ENCODE results near the gene LYSMD2. TPM values are rescaled to one million over a fixed set of nuclear protein-coding genes. Genes with fewer than 3 reads are reported as not detected.

LYSMD2 gene
- total and polyA plus RNA-seq, 9 donors: 8.9 to 16.4 (median 13.4) TPM

DNA sequence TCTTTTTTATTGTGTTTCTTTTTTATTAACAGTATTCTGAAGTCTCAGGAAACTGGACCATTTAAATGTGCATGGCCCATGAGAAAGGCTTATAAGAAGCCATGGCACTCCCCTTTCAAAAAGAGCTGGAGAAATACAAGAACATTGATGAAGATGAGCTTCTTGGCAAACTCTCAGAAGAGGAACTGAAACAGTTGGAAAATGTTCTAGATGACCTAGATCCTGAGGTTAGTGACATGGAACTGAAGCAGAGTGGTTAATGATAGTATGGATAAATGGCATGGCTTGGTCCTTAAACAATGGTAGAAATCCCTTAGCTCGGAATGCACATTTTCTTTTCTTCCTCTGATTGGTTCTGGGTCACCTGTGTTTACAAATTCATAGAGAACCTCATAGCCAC is 28.9 kb upstream of the LYSMD2 start:
- 81 to 98% (median 96%) methylated on average over 1 of the region's 1 CpG for WGBS, 3 donors
- intact Hi-C loops (cut with DNase I): no loop called here
- H3K36me3 ChIP-seq: no peaks in the 10 kb centered on the region
- DNase-seq: no peak
- no peak for TF ChIP-seq POLR2A (IDR thresholded peaks at IDR 0.05)
- TF ChIP-seq, protein P1, sequence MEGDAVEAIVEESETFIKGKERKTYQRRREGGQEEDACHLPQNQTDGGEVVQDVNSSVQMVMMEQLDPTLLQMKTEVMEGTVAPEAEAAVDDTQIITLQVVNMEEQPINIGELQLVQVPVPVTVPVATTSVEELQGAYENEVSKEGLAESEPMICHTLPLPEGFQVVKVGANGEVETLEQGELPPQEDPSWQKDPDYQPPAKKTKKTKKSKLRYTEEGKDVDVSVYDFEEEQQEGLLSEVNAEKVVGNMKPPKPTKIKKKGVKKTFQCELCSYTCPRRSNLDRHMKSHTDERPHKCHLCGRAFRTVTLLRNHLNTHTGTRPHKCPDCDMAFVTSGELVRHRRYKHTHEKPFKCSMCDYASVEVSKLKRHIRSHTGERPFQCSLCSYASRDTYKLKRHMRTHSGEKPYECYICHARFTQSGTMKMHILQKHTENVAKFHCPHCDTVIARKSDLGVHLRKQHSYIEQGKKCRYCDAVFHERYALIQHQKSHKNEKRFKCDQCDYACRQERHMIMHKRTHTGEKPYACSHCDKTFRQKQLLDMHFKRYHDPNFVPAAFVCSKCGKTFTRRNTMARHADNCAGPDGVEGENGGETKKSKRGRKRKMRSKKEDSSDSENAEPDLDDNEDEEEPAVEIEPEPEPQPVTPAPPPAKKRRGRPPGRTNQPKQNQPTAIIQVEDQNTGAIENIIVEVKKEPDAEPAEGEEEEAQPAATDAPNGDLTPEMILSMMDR (IDR thresholded peaks at IDR 0.05): no peak
- TF ChIP-seq EP300 (IDR thresholded peaks at IDR 0.05): no peak
- H3K9me3 ChIP-seq: no peaks in the 10 kb centered on the region
- H3K4me1 ChIP-seq (ENCODE audit: insufficient read depth): no peaks in the 10 kb centered on the region
- no peak overlapping the region for H3K4me3 ChIP-seq
- no peaks in the 10 kb centered on the region for H3K27me3 ChIP-seq
- no peak overlapping the region for H3K27ac ChIP-seq

DNA sequence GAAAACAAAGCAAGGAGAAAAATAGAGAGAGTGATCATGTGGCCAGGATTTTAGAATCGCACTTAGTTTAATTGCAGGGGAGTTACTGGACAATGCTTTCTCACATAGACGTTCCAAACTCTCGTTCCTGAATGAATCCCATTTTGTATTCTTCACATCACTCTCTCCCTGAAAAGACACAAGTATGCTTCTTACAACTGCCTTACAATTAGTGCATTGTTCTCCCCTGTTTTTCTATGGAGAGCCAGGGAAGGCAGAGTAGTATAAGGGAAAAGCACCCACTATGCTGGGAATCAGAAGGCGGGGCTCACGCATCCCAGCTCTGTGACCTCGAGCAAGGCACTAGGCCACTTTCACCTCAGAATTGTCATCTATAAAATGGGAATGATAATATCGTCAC is 28.3 kb upstream of the LYSMD2 start:
- H3K36me3 ChIP-seq: no peaks in the 10 kb centered on the region
- WGBS, 3 donors: 88 to 93% (median 91%) methylated on average over 7 of the region's 7 CpGs
- no peak for DNase-seq
- no peaks in the 10 kb centered on the region for H3K27me3 ChIP-seq
- no peak overlapping the region for H3K4me3 ChIP-seq
- H3K27ac ChIP-seq: no peak overlapping the region
- intact Hi-C loops (cut with DNase I): no loop called here
- H3K9me3 ChIP-seq: no peaks in the 10 kb centered on the region
- H3K4me1 ChIP-seq (ENCODE audit: insufficient read depth): no peaks in the 10 kb centered on the region
- TF ChIP-seq, protein P1 (IDR thresholded peaks at IDR 0.05): no peak
- no peak for TF ChIP-seq EP300 (IDR thresholded peaks at IDR 0.05)
- no peak for TF ChIP-seq POLR2A (IDR thresholded peaks at IDR 0.05)

DNA sequence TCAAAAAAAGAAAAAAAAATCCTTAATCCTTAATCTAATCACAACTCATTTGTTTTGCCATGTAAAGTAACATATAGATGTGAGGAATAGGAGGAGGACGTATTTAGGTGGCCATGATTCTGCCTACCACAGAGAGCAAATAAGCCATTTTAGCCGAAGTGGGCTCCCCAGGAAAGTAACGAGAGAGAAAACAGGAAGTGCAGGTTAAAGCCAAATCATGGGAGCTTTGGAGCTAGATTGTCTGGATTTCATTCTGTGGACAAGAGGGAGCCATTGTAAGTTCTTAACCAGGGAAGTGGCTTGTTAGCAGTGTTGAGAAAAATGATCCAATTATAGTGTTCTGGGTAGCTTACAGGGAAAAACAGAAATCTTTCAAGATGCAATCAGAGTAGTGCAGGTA is 23.4 kb upstream of the LYSMD2 start:
- Histone ChIP-seq H3K4me1 (ENCODE audit: insufficient read depth) (peaks cover 5% of the 10 kb centered on the region), H3K36me3 (no peaks in the 10 kb centered on the region), H3K4me3 (no peak overlapping the region), H3K27ac (no peak overlapping the region), H3K9me3 (no peaks in the 10 kb centered on the region), H3K27me3 (no peaks in the 10 kb centered on the region)
- TF ChIP-seq, protein P1 (IDR thresholded peaks at IDR 0.05): no peak
- TF ChIP-seq EP300 (IDR thresholded peaks at IDR 0.05): no peak
- no peak for TF ChIP-seq POLR2A (IDR thresholded peaks at IDR 0.05)
- intact Hi-C loops (cut with DNase I): no loop called here
- 57 to 87% (median 79%) methylated on average over 3 of the region's 3 CpGs for WGBS, 3 donors
- no peak for DNase-seq

DNA sequence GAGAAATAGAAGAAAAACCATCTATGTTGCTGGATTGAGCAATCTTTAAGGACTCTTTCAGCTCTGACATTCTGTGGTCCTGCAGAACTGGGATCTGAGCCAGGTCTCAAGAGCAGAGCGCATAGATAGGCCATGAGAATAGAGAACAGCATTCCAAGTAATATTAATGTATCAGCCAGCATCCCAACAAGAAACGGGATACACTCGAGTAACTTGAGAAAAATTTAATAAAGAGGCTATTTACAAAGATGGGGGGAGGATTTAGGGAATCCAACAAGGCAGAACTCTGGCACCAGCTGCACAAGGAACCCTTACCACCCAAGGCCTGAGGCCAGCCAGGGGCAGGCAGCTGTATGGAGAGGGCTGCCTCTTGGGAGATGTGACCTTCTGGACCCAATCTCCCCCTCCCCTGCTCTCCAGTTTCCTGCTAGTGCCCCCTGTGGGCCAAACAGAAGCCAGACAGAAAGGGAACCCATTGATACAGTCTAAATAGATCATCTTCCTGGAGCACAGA is 22.2 kb upstream of the LYSMD2 start:
- Histone ChIP-seq H3K36me3 (no peaks in the 10 kb centered on the region), H3K4me1 (ENCODE audit: insufficient read depth) (peaks cover 5% of the 10 kb centered on the region), H3K27ac (no peak overlapping the region), H3K27me3 (no peaks in the 10 kb centered on the region), H3K4me3 (no peak overlapping the region), H3K9me3 (no peaks in the 10 kb centered on the region)
- intact Hi-C loops (cut with DNase I): no loop called here
- TF ChIP-seq, protein P1 (IDR thresholded peaks at IDR 0.05): no peak
- TF ChIP-seq POLR2A (IDR thresholded peaks at IDR 0.05): no peak
- no peak for TF ChIP-seq EP300 (IDR thresholded peaks at IDR 0.05)
- WGBS, 3 donors: 15 to 27% (median 15%) methylated on average over 3 of the region's 3 CpGs
- peak in 4 of 5 donors; percentile 44 to 66 (median 53) for DNase-seq
